ENCODE measurements around the gene RNF181.

RNF181 gene

GRCh38 chr2:85628658-85629057 is 33.1 kb downstream of the RNF181 start:
- no peak for TF ChIP-seq TAF1 (IDR thresholded peaks at IDR 0.05; ENCODE audit: borderline replicate concordance, insufficient read depth, low read length)
- TF ChIP-seq FOXP2 (optimal IDR thresholded peaks at IDR 0.05; ENCODE audit: borderline replicate concordance, extremely low read depth, extremely low read length, insufficient read depth) = no peak
- TF ChIP-seq SIN3A (IDR thresholded peaks at IDR 0.05; ENCODE audit: borderline replicate concordance, insufficient read depth, low read length) = no peak
- no peak for TF ChIP-seq POLR2AphosphoS5 (IDR thresholded peaks at IDR 0.05; ENCODE audit: low read depth, low read length)
- no peak for TF ChIP-seq REST (IDR thresholded peaks at IDR 0.05; ENCODE audit: insufficient read depth in 1 of 2, low read depth in 2 of 2, low read length in 2 of 2)

- no peak for TF ChIP-seq FOXP2 (optimal IDR thresholded peaks at IDR 0.05; ENCODE audit: borderline replicate concordance, extremely low read depth, extremely low read length, insufficient read depth)
- no peak for TF ChIP-seq REST (IDR thresholded peaks at IDR 0.05; ENCODE audit: insufficient read depth in 1 of 2, low read depth in 2 of 2, low read length in 2 of 2)
- TF ChIP-seq SIN3A (IDR thresholded peaks at IDR 0.05; ENCODE audit: borderline replicate concordance, insufficient read depth, low read length) = no peak
- TF ChIP-seq POLR2AphosphoS5 (IDR thresholded peaks at IDR 0.05; ENCODE audit: low read depth, low read length) = no peak
- no peak for TF ChIP-seq TAF1 (IDR thresholded peaks at IDR 0.05; ENCODE audit: borderline replicate concordance, insufficient read depth, low read length)
These were observed 35.8 kb downstream of the RNF181 start for GRCh38 chr2:85631316-85631715.

GRCh38 chr2:85635011-85635410 is 39.5 kb downstream of the RNF181 start:
- TF ChIP-seq FOXP2 (optimal IDR thresholded peaks at IDR 0.05; ENCODE audit: borderline replicate concordance, extremely low read depth, extremely low read length, insufficient read depth) (no peak), SIN3A (IDR thresholded peaks at IDR 0.05; ENCODE audit: borderline replicate concordance, insufficient read depth, low read length) (no peak), REST (IDR thresholded peaks at IDR 0.05; ENCODE audit: insufficient read depth in 1 of 2, low read depth in 2 of 2, low read length in 2 of 2) (no peak), POLR2AphosphoS5 (IDR thresholded peaks at IDR 0.05; ENCODE audit: low read depth, low read length) (no peak)

GRCh38 chr2:85635636-85636035 is 40.1 kb downstream of the RNF181 start:
- TF ChIP-seq POLR2AphosphoS5 (IDR thresholded peaks at IDR 0.05; ENCODE audit: low read depth, low read length) (no peak), REST (IDR thresholded peaks at IDR 0.05; ENCODE audit: insufficient read depth in 1 of 2, low read depth in 2 of 2, low read length in 2 of 2) (no peak)

- no peak for TF ChIP-seq TAF1 (IDR thresholded peaks at IDR 0.05; ENCODE audit: borderline replicate concordance, insufficient read depth, low read length)
- no peak for TF ChIP-seq POLR2AphosphoS5 (IDR thresholded peaks at IDR 0.05; ENCODE audit: low read depth, low read length)
- TF ChIP-seq REST (IDR thresholded peaks at IDR 0.05; ENCODE audit: insufficient read depth in 1 of 2, low read depth in 2 of 2, low read length in 2 of 2) = no peak
- no peak for TF ChIP-seq SIN3A (IDR thresholded peaks at IDR 0.05; ENCODE audit: borderline replicate concordance, insufficient read depth, low read length)
- TF ChIP-seq FOXP2 (optimal IDR thresholded peaks at IDR 0.05; ENCODE audit: borderline replicate concordance, extremely low read depth, extremely low read length, insufficient read depth) = no peak
These were observed 47.2 kb downstream of the RNF181 start for GRCh38 chr2:85642725-85643124.

Data from PFSK-1 (cell line).